ENCODE results near the gene ZNF674.

ZNF674 gene
- 2.7 to 7.1 (median 5.4) reads per million in 4 experiments for total RNA-seq

DNA sequence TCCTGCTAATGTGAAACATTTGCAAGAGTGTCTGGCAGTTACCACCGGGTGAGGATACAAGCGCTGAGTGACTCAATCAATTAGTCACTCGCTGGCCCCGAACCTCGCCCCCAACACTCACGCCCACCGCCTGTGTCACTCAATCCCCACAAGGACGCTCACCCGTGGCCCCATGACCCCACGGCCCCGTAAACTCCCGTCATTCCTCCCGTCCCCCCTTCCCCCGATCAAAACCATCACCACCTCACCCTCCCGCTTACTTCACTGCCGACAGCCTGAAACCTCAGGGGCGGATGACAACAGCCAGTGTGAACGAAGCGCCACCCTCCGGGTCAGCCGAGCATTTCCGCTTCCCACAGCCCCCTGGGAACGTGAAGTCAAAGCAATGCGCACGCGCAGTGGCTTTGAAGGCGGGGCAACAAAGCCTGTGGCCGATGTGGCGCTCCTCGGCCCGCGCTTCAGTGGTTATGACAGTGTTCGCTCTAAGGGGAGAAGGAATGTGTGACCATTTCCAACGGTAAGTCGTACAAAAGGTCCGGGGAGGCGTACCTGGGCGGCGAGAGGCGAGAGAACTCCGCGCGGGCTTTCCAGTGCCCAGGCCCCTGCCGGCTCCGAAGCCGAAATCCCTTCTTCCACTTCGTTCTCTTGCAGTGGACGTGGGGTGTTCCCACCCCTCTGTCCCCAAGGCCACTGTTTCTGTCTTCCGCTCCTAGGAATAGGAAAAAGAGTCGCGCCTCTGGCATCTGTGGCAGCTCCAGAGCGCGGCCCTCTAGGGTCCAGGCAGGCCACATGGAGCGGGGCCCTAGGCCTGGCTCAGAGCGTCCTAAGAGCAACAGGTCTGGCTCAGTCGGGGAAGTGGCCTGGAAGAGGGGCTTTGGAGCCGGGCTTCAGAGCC is at the start of gene ZNF674:
Gene ZNF674, minus strand, starts transcription at position 311 of the 895 bp plus-strand sequence. CDS start 3,334 bp downstream, outside the sequence.
- peak; percentile 90 for DNase-seq

DNA sequence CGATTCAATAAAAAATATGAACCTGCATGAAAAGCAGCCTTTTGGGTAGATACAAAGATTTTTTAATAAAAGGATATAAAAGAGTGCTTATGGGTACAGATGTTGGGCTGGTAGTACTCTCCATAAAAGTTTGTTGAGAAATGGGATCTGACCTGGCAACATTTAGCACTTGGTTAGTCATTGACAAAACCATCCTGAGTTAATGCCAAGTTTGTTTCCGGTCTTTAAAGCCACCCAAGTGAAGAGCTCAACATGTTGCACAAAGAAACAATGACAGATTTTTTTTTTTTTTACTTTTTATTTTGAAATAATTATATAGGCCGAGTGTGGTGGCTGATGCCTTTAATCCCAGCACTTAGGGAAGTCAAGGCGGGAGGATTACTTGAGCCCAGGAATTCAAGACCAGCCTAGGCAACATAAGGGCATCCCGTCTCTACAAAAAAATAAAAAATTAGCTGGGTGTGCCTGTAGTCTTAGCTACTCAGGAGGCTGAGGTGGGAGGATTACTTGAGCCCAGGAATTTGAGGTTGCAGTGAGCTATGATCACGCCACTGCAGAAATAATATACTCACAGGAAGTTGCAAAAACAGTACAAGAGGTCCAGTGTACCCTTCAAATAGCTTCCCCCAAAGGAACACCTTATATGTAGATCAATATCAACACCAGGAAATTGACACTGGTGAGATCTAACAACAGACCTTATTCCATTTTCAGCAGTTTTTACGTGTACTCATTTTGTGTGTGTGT is 44.9 kb upstream of the ZNF674 start:
- DNase-seq, result no peak

DNA sequence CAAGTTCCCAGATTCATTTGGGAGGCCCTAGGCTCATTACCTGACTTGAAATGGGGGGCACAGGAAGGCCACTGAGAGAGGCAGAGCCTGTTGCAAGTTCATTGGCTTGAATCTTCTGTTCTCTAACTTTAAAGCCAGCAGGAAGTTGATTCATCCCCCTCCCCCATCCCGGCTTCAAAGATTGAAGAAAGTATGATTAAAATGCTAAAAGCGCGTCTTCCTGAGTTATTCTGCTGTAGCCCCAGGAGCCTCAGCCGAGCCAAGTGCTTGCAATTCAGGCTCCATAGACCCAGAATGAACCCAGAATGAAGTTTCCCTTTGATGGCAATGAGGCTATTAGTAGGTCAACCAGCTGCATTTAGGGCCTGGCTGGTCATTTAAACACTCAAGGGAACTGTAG is 43.0 kb upstream of the ZNF674 start:
- DNase-seq, result no peak

DNA sequence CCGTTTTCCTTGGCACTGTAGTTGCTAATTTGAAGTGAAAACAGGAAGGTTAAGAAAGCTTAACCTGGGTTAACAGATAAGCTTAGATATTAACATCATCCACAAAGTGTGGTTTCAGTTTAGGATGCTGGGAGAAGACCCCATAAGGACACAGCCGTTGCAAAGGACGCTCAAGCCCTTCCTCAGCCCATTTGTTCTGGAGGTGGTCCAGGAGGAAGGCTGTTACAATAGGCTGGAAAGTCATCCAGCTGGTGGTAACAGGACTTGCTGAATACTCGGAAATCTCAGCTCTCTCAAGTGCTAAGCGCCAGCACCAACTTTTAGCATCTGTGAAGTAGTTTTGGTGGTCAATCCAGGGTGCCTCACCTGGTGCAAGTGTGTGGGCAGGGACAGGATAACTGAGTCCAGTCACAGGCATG is 42.5 kb upstream of the ZNF674 start:
- DNase-seq, result no peak

DNA sequence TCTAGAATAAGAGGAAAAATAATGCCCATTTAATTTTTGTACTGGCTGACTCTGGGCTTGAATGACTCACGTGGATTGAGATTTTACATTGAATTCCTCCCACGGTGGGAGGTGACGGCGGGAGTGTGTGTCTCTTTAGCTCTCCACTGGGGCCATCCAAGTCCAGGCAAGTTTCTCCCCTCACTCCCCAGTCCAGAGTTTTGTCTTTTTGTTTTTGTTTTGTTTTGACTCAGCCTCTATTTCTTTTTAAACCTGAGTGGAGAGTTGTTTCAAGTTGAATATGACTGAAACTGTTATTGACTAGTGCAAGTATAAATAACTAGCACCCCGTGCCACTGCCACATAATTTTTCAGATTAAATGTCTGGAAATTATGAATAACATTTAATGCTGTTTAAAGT is 41.9 kb upstream of the ZNF674 start:
- no peak for DNase-seq

DNA sequence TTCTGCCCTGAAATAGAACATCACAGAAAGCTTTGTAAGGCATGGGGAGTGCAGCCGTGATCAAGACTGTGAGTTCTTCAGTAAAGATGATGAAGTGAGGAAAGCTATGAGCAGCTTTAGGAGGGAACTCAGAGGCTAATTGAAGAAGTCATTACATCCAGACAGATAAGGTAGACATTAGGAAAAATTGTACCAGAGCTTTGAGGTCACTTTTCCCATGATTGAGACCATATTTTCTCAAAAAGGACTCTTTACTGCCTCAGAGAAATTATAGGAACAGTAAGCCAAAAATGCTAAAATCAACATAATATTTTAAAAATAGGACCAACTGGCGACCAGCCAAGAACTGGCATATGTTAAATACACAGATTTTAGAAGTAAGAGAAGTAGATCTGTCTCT is 39.5 kb upstream of the ZNF674 start:
- no peak for DNase-seq

DNA sequence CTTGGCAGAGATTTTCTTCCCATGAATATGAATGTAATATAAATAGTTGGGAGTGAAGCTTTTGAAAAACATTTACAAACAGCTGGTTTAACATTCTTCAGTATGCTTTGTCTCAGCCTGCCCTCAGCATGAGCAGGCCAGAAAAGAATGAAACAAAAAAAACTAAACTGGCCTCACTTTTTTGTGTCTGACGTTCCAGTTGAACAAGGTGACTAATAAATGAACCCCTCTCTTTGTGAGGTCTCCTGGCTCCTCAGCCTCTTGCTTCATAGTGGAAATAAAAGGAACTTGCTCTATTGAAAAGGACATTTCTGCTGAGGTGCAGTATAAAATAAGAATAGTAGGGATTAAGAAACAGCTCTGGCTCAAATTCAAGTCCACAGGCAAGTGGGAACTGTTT is 37.7 kb upstream of the ZNF674 start:
- no peak for DNase-seq

DNA sequence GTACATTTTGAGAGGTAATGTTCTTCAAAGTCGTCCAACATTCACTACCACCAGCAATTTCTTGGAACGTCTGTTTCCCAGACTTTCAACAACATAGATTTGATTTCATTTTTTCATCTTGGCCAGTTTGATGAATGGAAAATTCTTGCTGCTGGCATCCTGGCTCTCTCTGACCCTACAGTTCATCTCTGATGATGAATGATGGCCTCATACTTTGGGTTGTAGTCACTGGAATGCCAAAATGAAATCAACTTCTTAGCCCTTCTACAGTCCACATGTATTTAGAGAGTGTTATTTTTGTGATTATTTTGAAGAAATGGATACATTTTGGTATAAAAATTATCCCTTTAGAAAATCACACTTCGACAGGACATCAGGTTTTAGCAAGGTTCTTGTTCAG is 37.1 kb upstream of the ZNF674 start:
- DNase-seq, result no peak

DNA sequence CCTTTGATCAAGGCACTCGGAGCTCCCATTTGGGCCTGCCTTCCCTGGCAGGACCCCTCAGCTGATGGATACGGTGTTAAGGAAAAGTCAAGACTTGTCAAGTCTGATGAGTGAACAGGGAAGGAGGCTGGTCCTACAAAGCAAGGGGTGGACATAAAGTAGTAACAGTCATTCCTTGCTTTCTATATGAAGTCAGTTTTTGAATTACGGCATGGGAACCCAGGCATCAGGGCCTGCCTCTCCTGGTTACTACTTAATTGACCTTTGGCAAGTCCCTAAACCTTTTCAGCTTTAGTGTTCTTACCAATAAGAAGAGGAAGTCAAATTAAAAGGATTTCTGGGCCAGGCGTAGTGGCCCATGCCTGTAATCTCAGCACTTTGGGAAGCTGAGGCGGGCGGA is 35.4 kb upstream of the ZNF674 start:
- no peak for DNase-seq

DNA sequence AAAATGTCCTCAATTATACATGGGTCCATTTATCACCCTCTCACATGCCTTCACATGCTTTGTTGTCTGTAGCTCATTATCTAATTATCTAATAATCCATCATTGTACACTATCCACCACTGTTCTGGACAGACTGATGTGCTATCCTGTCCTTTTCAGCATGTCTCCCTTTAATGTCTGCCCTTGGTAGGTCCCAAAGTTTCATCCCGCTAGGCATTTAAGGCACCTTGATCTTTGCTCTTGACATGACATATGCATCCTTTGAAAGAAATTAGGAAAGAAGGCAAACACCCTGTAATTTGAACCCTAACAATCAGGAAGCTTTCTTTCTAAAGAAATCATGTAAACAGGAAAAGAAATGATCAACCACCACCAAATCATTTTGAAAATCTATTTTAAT is 34.0 kb upstream of the ZNF674 start:
- DNase-seq, result no peak

DNA sequence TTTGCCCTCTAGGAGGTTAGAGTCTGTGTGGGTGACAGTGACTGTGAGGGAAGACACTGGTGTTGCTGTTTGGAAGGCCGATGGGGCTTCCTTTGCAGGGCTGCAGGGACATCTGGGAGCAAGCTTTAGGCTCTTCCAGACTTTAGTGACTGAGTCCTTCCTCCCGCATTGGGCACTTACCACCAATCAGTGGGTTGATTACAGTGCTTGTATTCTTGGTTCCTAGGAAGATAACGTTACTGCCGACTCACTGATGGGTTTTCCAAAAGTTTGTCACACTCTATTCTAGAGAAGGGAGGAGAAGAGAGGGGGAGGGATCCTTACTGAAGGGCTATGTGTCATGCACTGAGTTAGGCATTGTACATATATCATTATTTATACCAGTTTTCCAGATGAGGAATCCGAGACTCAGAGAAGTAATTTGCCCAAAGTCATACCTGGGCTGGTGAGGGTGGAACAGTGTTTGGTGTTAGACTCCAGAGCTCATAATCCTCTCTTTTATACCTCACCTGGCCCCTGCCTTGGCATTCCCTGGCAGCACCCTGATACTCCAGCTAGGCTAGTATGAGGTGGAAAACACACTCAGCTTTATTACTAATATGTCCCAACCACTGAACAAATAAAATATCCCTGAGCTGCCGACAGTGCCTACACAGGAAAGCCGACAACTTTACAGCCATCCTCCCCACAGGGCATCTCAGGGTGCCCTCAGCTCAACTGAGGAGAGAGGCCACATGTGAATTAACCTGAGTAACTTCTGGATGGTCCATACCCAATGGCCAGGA is 32.2 kb upstream of the ZNF674 start:
- DNase-seq, result no peak

DNA sequence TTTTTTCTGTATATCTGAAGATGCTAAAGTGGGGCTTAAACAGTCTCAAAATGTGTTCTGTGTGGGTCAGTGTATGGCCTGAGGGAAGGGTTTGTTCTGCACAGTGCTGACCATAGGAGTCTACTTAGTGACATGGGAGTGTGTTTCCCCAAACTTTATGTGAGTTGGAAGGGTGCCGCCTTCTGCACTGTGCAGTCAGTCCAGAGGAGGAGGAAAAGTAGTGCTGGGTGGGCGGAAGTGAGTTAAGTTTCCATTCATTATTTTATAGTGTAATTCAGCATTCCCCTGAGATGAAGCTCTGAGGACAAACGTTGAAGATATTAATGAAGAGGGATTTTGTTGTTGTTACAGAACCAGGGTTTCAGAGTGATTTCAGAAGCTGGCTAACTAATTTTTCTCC is 31.2 kb upstream of the ZNF674 start:
- DNase-seq, result no peak

DNA sequence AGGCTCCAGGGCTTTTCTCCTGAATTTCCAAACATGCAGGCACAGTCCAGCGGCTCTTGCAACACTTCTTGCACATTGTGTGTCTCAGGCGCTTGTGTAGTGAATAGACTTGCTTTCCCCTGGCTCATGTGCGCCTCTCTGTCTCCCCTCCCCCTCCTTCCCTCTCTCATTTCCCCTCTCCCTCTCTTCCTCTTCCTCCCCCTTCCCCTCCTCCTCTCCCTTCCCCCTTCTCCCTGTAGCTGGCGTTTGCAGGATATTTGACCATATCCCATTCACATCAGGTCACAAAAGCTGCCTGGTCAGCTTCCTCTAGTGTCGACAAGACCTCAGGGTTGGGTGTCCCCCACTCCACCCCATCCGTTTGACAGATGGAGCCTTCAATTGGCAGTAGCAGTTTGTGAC is 30.8 kb upstream of the ZNF674 start:
- DNase-seq, result no peak

DNA sequence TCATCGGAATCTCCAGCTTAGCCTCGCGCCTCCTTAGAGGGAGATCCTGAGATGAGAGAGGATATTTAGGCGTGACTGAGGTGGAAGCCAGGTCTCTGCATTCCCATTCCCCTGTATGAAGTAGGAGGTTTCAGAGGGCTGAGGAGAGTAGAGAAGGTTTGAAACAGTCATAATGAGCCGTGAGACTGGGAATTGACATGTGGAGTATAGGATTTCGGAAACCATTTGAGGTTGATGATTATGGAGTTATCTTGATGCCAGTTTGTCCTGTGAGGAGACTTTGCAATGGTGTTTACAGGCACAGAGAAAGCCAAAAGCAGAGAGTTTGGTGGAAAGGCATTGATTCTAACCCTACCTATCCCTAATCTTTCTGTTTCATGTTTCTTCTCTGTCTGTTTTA is 30.4 kb upstream of the ZNF674 start:
- DNase-seq, result no peak

DNA sequence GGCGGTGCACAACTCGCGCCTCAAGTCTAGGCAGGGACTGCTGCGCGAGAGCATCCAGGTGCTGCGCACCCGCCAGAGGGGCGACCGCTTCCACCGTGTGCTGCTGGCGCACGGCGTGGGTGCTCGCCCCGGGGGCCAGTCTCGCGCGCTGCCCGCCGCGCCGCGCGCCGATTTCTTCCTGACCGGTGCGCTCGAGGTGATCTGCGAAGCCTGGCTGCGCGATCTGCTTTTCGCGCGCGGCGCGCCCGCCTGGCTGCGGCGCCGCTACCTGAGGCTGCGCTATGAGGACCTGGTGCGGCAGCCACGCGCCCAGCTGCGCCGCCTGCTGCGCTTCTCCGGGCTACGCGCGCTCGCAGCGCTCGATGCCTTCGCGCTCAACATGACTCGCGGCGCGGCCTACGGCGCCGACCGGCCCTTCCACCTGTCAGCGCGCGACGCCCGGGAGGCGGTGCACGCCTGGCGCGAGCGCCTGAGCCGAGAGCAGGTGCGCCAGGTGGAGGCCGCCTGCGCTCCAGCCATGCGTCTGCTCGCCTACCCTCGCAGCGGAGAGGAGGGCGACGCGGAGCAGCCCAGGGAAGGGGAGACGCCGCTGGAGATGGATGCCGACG is 29.7 kb upstream of the ZNF674 start:
- no peak for DNase-seq

DNA sequence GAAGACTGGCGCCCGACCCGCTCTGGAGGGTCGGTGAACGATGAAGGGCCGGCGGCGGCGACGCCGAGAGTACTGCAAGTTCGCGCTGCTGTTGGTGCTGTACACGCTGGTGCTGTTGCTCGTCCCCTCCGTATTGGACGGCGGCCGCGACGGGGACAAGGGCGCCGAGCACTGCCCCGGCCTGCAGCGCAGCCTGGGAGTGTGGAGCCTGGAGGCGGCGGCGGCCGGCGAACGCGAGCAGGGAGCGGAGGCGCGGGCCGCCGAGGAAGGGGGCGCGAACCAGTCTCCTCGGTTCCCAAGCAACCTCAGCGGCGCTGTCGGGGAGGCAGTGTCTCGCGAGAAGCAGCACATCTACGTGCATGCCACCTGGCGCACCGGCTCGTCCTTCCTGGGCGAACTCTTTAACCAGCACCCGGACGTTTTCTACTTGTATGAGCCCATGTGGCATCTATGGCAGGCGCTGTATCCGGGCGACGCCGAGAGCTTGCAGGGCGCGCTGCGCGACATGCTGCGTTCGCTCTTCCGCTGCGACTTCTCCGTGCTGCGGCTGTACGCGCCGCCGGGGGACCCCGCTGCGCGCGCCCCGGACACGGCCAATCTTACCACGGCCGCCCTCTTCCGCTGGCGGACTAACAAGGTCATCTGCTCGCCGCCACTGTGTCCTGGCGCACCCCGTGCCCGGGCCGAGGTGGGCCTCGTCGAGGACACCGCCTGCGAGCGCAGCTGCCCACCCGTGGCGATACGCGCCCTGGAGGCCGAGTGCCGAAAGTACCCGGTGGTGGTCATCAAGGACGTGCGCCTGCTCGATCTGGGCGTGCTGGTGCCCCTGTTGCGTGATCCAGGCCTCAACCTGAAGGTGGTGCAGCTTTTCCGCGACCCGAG is 28.9 kb upstream of the ZNF674 start:
- peak; percentile 13 for DNase-seq

DNA sequence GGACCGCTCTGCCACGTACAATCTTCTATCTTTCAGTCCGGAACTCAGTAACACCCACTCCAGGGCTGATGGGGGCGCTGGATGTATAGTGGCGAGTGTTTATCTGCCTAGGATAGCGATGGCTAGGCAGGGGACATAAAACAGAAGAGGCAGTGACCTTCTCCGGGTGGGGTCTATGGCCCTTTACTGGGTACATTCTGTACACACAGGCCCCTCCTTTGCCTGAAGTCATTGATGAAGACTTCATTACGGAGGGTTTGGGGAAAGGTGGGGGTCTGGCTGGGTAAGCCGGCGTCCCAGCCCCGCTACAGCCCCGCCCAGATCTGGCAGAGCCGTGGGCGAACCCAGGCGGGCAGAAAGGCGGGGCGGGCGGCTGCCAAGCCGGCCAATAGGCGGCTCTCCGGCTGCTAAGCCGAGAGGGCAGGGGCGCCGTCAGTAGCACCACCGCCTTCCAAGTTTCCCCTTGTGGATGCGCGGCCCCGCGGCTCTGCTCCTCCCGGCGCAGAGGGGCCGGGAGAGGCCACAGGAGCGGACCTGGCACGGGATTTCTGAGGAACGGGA is 28.2 kb upstream of the ZNF674 start, which contains the start of gene CHST7:
Gene CHST7, plus strand, starts transcription at position 435 of the 561 bp plus-strand sequence. CDS start 167 bp downstream, outside the sequence.
- DNase-seq, result peak; percentile 9

DNA sequence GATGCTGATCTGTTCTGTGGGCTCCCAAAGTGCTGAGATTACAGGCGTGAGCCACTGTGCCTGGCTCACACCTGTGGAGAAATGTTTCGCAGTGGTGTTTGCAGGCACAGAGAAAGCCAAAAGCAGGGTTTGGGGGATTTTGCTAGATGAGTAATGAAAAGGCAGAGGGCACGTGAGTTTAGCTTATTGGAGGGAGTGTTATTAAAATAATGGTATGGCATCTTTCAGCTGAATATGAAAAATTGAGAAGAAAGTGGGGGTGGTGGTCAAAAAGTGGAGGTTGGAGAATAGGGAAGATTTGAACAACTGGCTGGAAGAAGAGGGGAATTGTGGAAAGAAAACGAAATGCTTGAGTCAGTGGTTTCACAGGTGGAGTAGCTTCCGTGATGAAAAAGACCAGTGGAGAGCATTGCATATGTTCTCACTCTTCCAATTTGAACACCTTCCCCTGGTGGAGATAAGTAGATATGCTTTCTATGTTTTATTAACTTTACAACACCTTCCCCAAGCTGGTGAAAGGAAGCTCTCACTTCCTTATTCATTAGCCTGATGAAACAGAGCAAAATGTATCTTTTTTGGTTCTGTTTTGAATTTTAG is 27.2 kb upstream of the ZNF674 start:
- no peak for DNase-seq

DNA sequence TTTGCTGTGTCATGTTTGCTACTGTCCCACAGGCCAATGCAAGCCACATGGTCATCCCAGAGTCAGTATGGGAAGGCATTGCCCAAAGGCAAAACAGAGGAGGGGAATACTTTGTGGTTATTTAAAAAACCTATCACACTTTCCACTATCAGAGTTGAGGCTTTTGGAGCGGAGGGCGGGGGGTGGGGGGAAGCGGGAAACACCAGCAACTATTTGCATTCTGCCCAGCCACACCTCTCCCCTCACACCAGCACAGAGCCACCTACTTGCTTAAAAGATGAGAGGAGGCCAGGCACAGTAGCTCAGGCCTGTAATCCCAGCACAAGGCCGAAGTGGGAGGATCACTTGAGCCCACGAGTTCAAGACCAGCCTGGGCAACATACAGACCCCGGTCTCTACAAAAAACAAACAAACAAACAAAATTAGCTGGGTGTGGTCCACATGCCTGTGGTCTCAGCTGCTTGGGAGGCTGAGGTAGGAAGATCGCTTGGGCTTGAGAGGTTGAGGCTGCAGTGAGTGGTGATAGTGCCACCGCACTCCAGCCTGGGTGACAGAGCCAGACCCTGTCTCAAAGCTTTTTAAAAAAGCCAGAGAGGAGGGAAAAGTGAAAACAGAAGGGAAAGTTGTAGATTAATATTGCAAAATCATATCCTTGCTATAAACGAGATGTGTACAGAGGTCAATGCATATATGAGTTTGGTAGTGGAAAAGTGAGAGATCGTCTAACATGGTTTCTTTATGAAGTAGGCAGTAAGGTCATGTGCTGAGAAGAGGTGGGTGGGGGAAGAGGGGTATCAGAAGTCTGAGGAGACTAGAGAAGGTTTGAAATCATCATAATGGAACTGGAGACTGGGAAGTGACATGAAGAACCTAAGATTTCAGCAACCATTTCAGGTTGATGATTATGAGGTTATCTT is 26.5 kb upstream of the ZNF674 start:
- no peak for DNase-seq

DNA sequence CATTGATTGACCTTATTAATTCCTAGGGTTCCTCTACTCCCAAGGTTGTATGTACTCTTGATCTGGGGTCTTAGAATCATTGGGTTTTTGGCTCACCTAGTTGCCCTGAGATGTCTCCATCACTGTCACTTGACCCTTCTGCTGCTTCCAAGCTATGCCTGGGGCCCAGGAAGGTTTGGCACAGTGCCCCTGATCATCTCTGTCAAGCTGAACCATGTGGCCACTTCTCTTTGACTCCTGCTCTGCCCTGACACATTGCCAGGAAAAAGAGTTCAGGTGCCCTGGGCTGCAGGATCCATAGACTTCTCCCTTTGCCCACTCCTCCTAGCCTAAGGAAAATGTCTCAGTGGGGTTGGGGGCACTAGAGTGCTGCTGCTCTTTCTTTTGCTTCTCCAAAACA is 24.4 kb upstream of the ZNF674 start:
- DNase-seq, result no peak
